Activated CD8-positive, alpha-beta memory T cell treated with anti-CD3 and anti-CD28 coated beads for 24 hours (primary cell): ENCODE results near the gene CAMK2G.
A peak's percentile ranks its signal among the peaks of the same experiment; 100 is the strongest.
"Not testable (repeated sequence)": the region's sequence is repeated elsewhere in the genome, so short reads cannot be mapped to it uniquely, and the experiment has no call there.

ENCODE experiments used
- DNase-seq: peaks from one replicate; pipeline ENCODE4 v3.0.0-alpha.2; 2020

Gene CAMK2G

DNA sequence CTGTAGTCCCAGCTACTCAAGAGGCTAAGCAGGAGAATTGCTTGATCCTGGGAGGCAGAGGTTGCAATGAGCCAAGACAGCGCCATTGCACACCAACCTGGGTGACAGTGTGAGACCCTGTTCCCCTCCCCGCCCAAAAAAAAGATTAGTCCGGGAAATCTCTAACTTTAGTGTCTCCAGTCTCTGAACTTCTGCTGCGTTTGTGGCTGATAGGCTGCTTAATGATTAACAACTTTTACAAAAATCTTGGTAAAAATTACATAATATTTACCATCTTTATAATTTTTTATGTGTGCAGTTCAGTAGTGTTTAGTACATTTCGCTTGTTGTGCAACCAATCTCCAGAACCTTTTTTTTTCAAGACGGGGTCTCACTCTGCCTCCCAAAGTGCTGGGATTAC lies 26.9 kb upstream of the CAMK2G start:
- no peak for DNase-seq

DNA sequence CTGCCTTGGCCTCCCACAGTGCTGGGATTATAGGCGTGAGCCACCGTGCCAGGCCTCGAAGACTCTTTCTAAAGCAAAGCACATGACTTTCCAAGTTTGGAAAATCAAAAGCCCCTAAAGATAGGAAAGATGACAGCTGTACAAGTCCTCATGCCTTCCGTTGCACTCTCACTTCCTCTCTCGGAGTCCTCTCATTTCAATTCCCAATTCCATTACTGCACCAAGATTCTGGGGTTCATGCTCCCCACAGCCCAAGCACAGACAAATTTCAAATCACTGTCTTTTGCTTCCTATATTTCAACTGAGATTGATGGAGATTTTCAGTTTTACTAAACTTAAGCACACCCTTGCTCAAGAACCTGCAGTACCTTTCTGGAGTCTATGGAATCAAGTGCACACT lies 25.7 kb upstream of the CAMK2G start:
- DNase-seq = no peak

DNA sequence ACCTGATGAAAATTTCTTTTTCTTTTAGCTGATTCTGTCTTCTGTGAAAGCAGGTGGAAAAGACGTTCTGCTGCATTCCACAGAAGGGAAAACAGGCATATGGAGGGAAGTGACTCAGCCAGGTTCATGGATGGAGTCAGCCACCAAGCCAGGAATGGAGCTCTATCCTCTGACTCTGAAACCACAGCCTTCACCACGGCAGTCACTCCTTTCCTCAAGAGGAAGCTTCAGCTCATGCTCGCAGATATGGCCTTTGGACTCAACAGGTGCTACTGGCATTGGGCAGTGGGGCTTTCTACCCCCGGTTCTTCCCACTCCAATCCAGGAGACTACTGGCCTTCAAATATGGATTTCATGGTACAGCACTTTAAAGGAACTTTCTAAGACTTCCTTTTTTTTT lies 25.1 kb upstream of the CAMK2G start:
- no peak for DNase-seq

DNA sequence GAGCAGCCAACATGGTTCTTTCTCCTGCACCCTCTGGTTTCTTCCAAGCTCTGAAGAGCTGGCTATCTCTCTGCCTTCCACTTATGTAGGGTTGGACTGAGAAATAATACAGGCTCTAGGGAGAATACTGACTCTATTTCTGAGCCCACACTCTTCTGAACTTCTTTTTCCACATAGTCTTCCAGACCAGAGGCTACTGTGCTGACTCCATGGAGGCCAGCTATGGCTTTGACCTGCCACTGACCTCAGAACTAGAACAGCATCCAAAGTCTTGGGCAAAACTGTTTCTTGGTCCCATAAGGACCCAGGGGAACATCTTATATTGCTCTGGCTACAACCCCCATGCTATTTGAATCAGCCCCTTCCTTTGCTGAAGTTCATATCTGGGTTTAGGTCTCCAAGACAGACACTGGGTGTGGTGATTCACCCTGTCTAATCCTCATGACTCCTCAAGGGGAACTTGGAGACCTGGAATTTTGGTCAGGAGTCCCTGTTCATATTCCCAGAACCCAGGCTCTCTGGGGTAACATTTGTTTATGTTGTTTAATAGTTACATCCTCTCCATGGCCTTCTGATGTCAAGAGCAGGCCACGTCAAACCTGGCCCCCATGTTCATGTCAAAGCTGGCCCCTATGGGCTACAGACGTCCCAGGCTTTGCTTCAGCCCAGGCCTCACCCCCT lies 24.5 kb upstream of the CAMK2G start:
- DNase-seq = no peak

DNA sequence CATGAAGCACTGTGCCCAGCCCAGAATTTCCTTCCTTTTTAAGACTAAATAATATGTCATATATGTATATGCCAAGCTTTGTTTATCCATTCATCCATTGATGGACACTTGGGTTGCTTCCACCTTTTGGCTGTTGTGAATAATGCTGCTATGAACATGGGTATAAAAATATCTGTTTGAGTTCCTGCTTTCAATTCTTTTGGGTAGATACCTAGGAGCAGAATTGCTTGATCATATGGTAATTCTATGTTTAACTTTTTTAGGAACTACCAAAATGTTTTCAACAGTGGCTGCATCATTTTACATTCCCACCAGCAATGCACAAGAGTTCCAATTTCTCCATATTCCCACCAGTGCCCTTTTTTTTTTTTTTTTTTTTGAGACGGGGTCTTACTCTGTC lies 23.3 kb upstream of the CAMK2G start:
- no peak for DNase-seq

DNA sequence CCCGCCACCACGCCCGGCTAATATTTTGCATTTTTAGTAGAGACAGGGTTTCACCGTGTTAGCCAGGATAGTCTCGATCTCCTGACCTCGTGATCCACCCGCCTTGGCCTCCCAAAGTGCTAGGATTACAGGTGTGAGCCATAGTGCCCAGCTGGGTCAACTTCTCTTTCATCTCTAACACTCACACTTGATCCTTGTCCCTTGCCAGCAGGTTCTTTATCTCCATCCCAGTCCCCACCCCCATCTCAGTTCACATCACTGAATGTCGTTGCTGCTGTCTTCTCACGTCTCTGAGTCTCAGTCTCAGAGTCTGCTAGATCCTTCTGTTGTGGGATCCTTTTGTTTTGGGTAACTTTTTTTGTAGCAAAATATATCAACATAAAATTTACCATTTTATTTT lies 21.0 kb upstream of the CAMK2G start:
- not testable (repeated sequence) for DNase-seq

DNA sequence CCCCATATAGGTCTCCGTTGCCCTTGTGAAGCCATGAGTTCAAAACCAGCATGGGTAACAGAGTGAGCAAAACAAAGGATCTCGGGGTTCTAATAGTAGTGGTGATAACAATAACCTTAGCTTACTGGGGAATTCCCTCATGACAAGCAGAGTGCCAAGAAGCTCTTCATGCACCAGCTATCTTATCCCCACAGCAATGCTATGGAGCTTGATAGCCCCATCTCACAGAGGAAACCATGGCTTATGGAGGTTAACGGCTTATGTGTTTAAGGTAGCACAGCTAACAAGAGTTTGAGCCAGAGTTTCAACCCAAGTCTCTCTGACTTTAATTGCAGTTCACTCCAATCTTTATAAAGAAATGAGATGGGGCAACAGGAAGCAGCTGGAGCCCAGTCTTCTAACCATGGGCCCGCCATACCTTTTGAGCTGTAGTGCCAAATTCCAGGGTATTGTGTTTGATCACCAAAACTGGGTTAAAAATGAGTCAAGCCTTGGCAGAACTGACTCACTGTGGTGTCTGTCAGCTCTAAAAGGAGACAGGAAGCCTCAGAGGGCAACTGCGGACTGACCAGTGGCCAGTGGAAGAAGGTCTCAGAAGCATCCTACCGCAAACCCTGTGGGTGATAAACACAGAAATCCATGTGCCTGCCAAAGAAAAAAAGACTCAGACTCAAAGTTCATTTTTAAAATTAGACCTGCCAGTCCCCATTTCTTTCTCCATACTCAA lies 20.1 kb upstream of the CAMK2G start:
- no peak for DNase-seq

DNA sequence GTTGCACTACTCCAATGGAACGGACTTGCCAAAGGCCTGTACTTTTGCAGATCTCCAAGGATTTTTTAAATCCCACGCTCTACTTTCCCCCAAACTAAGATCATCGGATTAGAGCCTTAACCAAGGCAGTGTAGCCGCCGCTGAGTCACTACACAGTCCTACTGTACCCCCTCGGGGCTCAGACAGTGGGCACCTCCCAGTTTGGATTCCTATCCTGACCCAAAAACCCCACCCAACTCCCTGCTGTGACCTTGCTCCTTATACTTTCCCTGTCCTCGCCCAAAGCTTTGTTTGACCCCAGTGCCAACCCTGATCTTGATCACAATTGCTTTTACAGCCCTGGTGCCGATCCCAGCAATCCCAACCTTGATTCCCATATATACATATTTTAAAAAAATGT lies 19.1 kb upstream of the CAMK2G start:
- no peak for DNase-seq

DNA sequence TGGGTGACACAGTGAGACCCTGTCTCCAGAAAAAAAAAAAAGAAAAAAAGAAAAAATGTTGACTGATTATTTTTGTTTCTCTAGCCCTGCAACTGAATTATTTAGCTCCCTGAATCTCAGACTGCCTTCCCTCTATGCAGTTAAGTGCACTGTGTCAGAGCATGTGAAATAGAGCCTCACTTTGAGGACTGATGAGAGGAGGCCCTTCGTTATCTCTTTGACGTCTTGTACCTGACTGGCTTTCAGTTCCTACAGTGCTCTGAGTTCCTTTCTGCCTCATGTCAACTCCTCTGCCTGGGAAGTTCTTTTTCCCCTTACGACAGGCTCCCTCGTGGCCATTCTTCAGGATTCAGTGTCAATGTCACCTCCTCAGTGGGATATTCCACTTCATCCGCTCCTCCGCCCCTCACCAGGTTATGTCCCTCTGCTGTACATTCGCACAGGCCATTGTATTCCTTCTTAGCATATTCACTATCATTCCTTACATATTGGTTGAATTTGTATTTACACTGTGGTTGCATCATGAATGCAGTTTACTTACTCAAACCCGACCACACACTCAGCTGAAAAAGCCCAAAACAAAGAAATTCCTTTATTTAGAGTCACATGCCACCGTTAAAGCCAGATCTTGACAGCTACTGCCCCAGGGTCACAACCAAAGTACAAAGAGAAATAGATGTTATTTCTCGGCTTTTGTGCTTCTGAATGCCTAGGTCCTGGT lies 18.1 kb upstream of the CAMK2G start:
- DNase-seq = no peak

DNA sequence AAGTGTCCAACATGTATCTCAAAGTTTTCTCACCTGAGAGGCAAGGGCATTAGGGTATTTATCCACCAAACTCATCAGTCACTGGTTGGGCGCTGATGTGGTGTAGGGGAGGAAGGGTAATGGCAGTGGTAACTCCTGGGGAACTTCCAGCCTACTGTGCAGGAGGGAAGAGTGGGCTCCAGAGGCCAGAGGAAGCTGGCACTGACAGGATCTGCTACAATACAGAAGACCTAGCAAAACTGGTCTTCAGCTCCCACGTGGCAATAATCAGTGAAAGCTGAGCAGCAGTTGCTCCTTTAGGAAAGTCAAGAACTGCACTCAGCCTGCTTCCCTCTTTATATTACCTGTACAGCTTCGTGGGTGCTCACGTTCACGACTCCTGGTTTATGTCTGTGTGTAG lies 17.2 kb upstream of the CAMK2G start:
- DNase-seq = no peak

DNA sequence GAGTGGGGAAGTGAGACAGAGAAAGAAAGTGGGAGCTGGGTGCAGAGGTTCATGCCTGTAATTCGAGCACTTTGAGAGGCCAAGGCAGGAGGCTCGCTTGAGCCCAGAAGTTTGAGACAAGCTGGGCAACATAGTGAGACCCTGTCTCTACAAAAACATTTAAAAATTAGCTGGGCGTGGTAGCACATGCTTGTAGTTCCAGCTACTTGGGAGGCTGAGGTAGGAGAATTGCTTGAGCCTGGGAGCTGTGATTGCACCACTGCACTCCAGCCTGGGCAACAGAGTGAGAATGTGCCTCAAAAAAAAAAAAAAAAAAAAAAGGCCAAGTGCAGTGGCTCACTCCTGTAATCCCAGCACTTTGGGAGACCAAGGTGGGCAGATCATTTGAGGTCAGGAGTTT lies 16.5 kb upstream of the CAMK2G start:
- DNase-seq = not testable (repeated sequence)

DNA sequence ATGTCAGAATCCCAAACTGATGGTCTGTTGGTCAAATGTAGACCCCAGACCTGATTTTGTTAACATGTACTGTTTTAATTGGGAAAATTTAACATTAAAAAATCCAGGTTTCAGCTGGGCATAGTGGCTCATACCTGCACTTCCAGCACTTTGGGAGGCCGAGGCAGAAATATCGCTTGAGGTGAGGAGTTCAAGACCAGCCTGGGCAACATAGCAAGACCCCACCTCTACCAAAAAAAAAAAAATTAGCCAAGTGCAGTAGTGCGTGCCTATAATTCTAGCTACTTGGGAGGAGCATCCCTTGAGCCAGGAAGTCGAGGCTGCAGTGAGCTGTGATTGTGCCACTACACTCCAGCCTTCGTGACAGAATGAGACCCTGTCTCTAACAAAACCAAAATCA lies 15.9 kb upstream of the CAMK2G start:
- DNase-seq = no peak

DNA sequence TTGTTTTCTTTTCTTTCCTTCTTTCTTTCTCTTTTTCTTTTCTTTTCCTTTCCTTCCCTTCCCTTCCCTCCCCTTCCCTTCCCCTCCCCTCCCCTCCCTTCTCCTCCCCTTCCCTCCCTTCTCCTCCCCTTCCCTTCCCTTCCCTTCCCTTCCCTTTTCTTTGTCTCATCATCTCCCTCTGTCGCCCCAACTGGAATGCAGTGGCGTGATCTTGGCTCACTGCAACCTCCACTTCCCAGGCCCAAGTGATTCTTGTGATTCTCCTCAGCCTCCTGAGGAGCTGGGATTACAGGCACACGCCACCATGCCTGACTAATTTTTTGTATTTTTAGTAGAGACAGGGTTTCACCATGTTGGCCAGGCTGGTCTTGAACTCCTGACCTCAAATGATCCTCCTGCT lies 15.1 kb upstream of the CAMK2G start:
- DNase-seq = not testable (repeated sequence)

DNA sequence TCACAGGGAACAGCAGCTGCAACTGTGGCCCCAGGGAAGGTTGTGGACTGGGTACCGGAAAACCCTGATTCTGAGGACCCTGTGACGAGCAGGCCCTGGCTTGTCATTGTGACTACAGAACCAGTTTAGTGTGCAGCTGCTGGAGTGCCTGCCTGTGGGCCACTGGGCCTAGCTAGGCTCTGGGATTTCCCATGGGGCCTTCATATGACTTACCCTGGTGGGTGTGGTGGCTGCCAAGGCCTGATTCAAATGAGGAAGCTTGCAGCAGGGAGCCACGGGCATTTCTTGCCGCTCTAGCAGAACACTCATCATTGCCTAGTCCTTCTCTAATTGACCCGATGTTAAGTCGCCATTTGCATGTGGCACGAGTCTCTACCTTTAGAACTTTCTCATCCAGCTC lies 14.7 kb upstream of the CAMK2G start:
- no peak for DNase-seq

DNA sequence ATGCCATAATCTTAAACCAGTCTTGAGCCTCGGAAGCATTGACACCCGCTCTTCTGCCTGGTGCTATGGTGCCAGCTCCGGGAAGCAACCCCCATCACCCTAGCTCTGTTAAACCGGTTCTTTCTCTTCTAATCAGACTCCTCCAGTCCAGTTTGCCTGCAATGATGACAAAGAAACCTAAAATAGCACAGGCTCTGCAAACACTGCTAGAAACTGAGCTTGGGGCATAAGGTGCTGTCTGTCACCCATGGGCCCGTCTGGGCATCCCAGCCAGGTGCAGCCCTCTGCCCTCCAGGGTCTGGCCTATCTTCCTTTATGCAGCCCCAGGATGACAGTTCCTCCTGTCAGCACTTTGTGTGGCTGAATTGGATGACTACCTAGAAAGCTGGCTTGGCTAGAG lies 14.2 kb upstream of the CAMK2G start:
- no peak for DNase-seq

DNA sequence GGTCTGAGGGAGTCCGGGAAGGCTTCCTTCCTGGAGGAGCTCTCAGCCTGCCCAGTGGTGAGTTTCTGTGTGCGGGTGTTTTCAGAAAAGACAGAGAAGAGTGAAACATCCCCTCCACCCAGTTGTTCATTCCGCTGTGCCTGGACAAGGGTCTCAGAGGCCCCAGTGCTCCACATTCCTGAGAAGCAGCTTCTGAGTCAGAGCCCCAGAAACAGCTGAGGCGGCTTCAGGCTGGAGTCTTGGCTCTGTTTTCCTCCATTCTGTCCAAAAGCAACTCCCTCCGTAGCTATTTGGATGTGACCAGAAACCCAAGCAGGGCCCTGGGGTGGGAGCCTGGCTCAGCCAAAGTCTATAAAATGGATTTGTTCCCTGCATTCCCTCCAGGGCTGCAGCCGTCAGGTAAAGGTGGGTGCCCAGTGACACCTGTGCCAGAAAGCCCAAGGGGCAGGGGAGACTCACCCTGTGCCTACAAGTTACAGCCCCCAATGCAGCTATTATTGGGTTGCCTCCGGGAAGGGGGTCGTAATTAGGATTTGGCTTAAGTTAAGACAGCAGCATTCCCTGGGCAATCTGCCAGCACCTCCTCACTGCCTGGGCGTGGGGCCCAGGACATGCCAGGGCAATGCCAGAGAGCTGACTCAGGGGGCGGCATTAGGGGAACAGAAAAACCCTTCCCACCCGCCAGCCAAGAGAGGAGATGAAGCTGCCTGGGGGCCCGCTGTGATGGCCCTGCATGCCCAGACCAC lies 13.1 kb upstream of the CAMK2G start:
- DNase-seq = no peak

DNA sequence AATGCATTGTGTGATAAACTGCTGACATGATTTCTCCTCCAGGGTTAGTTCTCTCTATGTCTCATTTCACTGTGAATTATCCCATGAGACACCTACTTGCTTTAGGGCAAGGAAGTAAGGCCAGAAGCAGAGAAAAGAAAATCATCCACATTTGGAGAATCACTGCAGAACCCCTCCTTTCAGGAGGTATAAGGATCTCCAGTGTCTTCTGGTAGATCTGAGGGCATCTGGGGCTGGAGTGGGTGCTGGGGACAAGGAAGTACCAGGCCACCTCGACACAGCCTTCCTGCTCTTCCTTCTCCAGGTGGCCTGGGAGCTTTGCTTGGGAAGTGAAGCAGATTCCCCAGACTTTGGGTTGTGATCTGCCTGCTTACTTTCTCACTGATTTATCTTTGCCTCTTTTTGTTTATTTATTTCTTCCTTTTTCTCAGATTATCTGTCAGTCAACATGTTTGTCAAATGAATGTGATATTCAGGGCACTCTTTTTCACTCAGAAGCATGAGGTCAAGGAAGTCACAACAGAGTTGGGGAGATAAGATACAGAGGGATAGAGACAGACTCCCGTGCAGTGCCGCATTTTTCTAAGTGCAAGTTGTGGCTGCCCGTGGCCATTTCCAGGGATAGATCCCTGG lies 12.4 kb upstream of the CAMK2G start:
- no peak for DNase-seq

DNA sequence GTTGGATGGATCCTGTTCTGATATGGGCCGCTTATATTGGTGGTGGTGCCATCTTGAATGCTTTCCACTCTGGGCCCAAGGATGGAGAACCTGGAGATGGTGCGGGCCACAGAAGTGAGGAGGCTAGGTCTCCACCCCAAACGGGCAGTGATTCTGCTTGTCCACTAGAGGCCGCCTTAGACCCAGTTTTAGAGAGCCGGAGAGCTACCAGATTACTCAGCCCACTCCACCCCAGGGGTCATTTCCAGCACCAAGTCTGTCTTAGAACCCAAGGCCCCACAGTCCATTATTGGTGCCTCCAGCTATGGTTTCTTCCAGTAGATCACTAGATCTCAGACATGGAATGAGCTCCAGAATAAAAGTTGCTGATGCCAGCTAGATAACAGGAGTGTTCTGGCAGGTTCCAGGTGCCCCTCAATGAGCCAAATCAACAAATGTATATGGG lies 11.8 kb upstream of the CAMK2G start:
- peak; percentile 86 for DNase-seq

DNA sequence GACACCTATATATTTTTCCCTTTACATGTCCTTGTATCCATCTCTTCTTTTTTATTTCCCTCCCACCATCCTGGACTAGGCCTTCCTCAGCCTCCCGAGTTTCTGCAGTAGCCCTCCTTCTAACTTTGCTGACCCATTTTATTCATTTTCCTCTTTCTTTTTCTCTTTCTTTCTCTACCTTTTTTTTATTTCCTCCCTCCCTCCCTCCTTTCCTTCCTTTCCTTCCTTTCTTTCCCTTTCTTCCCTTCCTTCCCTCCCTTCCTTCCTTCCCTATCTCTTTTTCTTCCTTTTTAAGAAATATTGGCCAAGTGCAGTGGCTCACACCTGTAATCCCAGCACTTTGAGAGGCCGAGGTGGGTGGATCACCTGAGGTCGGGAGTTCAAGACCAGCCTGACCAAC lies 9.7 kb upstream of the CAMK2G start:
- DNase-seq = no peak

DNA sequence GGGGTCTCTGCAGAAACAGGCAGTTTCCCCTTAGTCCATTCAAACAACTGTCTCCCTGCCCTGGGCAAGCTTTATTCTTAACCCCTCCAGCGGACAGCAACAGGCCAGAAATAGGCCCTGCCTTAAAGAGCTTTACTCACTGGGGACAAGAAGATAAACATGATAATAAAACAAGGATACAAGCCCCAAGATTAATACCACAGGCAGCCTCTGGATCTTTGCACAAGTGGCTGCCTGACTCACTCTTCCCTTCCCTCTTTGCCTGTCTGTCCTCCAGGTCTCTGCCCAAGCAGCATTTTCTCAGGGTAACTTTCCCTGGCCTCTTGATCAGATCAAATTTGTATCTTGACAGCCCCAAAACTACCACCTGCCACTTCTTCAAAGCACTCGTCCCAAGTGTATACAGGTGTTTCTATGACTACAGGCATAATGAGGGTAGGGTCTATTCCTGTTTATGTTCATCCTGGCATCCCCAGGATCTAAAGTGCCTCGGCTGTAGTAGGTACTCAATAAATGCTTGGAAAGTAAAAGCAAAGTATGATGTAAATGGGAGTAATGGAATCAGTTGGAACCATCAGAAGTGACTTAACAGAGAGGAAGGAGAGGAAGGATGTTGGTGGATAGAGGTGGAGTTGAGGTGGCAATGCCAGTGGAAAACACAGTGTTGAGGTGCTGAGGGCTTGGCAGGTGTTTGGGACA lies 7.0 kb upstream of the CAMK2G start:
- DNase-seq = no peak

DNA sequence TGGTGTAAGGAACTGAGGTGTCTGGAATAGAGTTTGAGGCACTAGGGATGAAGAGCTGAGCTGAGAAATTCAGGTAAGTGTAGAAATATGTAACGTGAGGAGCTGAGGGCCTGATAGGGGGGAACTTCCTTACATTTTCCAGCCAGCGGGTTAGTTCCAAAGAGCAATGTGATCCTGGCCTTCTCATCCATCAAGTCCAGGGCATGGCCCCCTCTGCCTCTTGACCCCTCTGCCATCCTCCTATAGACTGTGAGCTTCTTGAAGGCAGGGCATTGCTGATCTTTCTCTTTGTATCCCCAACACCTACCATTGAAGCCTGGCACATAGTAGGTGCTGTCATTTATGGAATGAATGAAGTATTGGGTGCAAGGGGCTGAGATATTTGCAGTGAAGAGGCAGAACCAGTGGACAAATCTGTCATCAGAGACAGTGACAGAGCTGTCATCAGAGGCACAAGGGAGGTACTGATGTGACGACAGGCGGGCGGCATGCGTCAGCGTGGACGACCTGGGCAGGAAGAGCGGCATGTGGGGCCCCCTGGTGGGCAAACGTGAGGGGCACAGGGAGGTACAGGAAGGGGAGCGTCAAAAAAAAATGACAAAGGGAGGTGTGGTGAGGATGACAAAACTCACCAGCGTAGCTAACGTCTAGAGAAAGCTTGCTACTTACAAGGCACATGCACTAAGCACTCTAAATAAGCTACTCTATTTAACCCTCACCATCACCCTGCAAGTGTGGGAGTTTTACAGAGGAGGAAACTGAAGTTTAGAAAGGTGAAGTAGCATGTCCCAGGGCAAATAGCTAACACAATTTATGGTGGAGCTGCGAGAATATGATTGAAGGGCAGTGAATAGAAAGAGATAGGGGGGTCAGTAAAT lies 5.2 kb upstream of the CAMK2G start:
- peak; percentile 95 for DNase-seq
